Neural cell (in vitro differentiated cells): Measurements from ENCODE around the gene SCAI. TPM values are rescaled to one million over a fixed set of nuclear protein-coding genes. Genes with fewer than 3 reads are reported as not detected.

ENCODE experiments used
- H2AFZ ChIP-seq: fragments of 200-600, 300-800 bp; sonication (generic), shearing (Covaris generic); 2 replicates; pipeline ENCODE4 v1.6.0; 2014; ENCODE audit warnings: low read depth, mild to moderate bottlenecking, antibody characterized with exemption, low read length, moderate library complexity
- H3F3A ChIP-seq: fragments of 200-600 bp; shearing (Covaris generic); 2 replicates; pipeline ENCODE4 v1.6.1; 2016; ENCODE audit warnings: mild to moderate bottlenecking, moderate library complexity, mixed read lengths, antibody characterized with exemption, low read length; ENCODE audit not compliant: insufficient read depth, poor library complexity, severe bottlenecking
- H3K27ac ChIP-seq: fragments of 200-600, 300-800 bp; sonication (generic), shearing (Covaris generic); 2 replicates; pipeline ENCODE4 v1.5.1; 2014; ENCODE audit warnings: mild to moderate bottlenecking, low read length, moderate library complexity
- H3K27me3 ChIP-seq: fragments of 300-800, 200-600 bp; sonication (generic), shearing (Covaris generic); 2 replicates; pipeline ENCODE4 v1.6.0; 2014; ENCODE audit warnings: mild to moderate bottlenecking, low read depth, low read length, moderate library complexity; ENCODE audit not compliant: insufficient read depth
- H3K36me3 ChIP-seq: fragments of 300-800, 200-600 bp; sonication (generic), shearing (Covaris generic); 2 replicates; pipeline ENCODE4 v1.5.1; 2014; ENCODE audit warnings: mild to moderate bottlenecking, antibody characterized with exemption, low read length, moderate library complexity; ENCODE audit not compliant: insufficient read depth
- H3K4me2 ChIP-seq: fragments of 300-800, 200-600 bp; sonication (generic), shearing (Covaris generic); 2 replicates; pipeline ENCODE4 v1.6.0; 2014; ENCODE audit warnings: mild to moderate bottlenecking, low read length
- H3K4me3 ChIP-seq: fragments of 300-800, 200-600 bp; sonication (generic), shearing (Covaris generic); 2 replicates; pipeline ENCODE4 v1.5.1; 2014; ENCODE audit warnings: mild to moderate bottlenecking, low read length, moderate library complexity
- H3K79me2 ChIP-seq: fragments of 200-600 bp; shearing (Covaris generic); replicated peaks from 2 replicates; pipeline ENCODE4 v1.6.0; 2014; ENCODE audit warnings: mild to moderate bottlenecking, low read length, moderate library complexity; ENCODE audit not compliant: insufficient read depth
- H3K9ac ChIP-seq: fragments of 300-800, 200-600 bp; sonication (generic), shearing (Covaris generic); 2 replicates; pipeline ENCODE4 v1.6.1; 2016; ENCODE audit warnings: mild to moderate bottlenecking, low read length, mixed read lengths
- H3K9me2 ChIP-seq: fragments of 200-600 bp; shearing (Covaris generic); 2 replicates; pipeline ENCODE4 v1.6.1; 2016; ENCODE audit warnings: mild to moderate bottlenecking, low read length, mixed read lengths; ENCODE audit not compliant: insufficient read depth
- H3K9me3 ChIP-seq: fragments of 200-600, 300-800 bp; sonication (generic), shearing (Covaris generic); 2 replicates; pipeline ENCODE4 v1.6.1; 2016; ENCODE audit warnings: mild to moderate bottlenecking, mixed run types, low read length, moderate library complexity, mixed read lengths
- H4K20me1 ChIP-seq: fragments of 200-600 bp; shearing (Covaris generic); 2 replicates; pipeline ENCODE4 v1.6.1; 2016; ENCODE audit warnings: mild to moderate bottlenecking, mixed run types; ENCODE audit not compliant: insufficient read depth
- CTCF ChIP-seq: fragments of 450-650 bp; IDR thresholded peaks from 2 replicates; pipeline ENCODE4 v1.5.1; 2014; ENCODE audit warnings: antibody characterized with exemption, mild to moderate bottlenecking, moderate library complexity; ENCODE audit not compliant: poor library complexity, severe bottlenecking
- EP300 ChIP-seq: fragments of 450-650 bp; conservative IDR thresholded peaks from 2 replicates; pipeline ENCODE4 v1.6.1; 2014; ENCODE audit warnings: antibody characterized with exemption, mild to moderate bottlenecking, moderate library complexity; ENCODE audit not compliant: poor library complexity, severe bottlenecking
- EZH2 ChIP-seq: fragments of 200-600, 300-800 bp; shearing (Covaris generic), sonication (generic); IDR thresholded peaks from 2 replicates; pipeline ENCODE4 v1.6.1; 2014; ENCODE audit warnings: antibody characterized with exemption, low read length, borderline replicate concordance, mild to moderate bottlenecking; ENCODE audit not compliant: insufficient read depth, poor library complexity, severe bottlenecking
- MXI1 ChIP-seq: fragments of 450-650 bp; conservative IDR thresholded peaks from 2 replicates; pipeline ENCODE4 v1.6.1; 2014; ENCODE audit warnings: antibody characterized with exemption, mild to moderate bottlenecking; ENCODE audit not compliant: poor library complexity, severe bottlenecking
- POLR2AphosphoS5 ChIP-seq: IDR thresholded peaks from 2 replicates; pipeline ENCODE4 v1.6.1; 2012
- RAD21 ChIP-seq: fragments of 450-650 bp; conservative IDR thresholded peaks from 2 replicates; pipeline ENCODE4 v1.6.1; 2014; ENCODE audit warnings: antibody characterized with exemption, mild to moderate bottlenecking, moderate library complexity
- REST ChIP-seq: IDR thresholded peaks from 2 replicates; pipeline ENCODE4 v1.6.1; 2012; ENCODE audit warnings: borderline replicate concordance
- SMC3 ChIP-seq: fragments of 450-650 bp; conservative IDR thresholded peaks from 2 replicates; pipeline ENCODE4 v1.6.1; 2014; ENCODE audit warnings: antibody characterized with exemption, mild to moderate bottlenecking, moderate library complexity; ENCODE audit not compliant: poor library complexity
- TAF1 ChIP-seq: IDR thresholded peaks from 2 replicates; pipeline ENCODE4 v1.6.1; 2012; ENCODE audit warnings: low read depth
- polyA plus RNA-seq: library from polyadenylated mRNA; depleted of rRNA; stranded (reverse); fragments of >200 nt; gene quantifications from 2 replicates; pipeline ENCODE4 v1.2.3, GENCODE V29; 2014

SCAI gene
- polyA plus RNA-seq, 1 donor from 2014 or later: 43.2 TPM

DNA sequence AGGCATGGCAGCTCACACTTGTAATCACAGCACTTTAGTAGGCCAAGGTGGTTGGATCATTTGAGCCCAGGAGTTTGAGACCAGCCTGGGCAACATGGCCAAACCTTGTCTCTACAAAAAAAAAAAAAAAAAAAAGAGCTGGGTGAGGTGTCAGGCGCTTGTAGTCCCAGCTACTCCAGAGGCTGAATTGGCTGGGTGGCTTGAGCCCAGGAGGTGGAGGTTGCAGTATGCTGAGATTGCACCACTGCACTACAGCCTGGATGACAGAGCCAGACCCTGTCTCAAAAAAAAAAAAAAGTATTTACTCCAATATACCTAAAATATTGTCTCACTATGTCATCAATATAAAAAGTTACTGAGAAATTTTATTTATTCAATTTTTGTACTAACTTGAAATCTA lies 2.8 kb downstream of the SCAI start:
- no peak overlapping the region for H3K4me2 ChIP-seq
- H2AFZ ChIP-seq: no peak overlapping the region
- H3F3A ChIP-seq: no peaks in the 10 kb centered on the region

DNA sequence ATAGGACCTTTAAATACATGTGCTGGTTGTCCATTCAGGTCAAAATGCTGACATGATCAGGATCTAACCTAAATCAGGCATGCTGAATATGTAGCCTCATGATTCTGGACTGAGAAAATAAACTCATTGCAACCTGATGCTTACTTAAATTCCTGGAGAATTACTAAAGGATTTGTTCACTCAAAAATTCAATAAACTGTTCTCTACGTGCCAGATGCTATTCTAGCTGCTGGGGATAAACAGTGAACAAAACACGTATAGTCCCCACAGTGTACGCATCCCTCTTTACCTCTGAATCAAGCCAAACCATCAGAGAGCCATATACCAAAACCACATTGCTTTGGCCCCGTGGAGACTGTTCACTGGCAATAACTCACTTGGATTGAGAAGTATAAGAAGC lies 6.1 kb downstream of the SCAI start:
- no peak overlapping the region for H3K27ac ChIP-seq
- no peaks in the 10 kb centered on the region for H3K9me2 ChIP-seq
- H3K9ac ChIP-seq: no peak overlapping the region
- no peak overlapping the region for H3K4me3 ChIP-seq
- peaks cover 5% of the 10 kb centered on the region for H3K36me3 ChIP-seq
- H3K4me2 ChIP-seq: no peak overlapping the region
- no peak overlapping the region for H2AFZ ChIP-seq
- no peaks in the 10 kb centered on the region for H3K27me3 ChIP-seq
- H3K79me2 ChIP-seq: peaks cover 23% of the 10 kb centered on the region
- H3K9me3 ChIP-seq: no peaks in the 10 kb centered on the region
- H4K20me1 ChIP-seq: no peaks in the 10 kb centered on the region
- no peaks in the 10 kb centered on the region for H3F3A ChIP-seq
- no peak for TF ChIP-seq REST
- no peak for TF ChIP-seq CTCF
- TF ChIP-seq MXI1: no peak
- TF ChIP-seq RAD21: no peak
- no peak for TF ChIP-seq POLR2AphosphoS5
- no peak for TF ChIP-seq TAF1
- no peak for TF ChIP-seq EP300

More for the DNA sequence above, 2.8 kb downstream of the SCAI start:
- Histone ChIP-seq H3K27ac (no peak overlapping the region), H3K36me3 (peaks cover 5% of the 10 kb centered on the region), H3K4me3 (no peak overlapping the region), H3K9me2 (no peaks in the 10 kb centered on the region), H3K9ac (no peak overlapping the region), H3K9me3 (no peaks in the 10 kb centered on the region), H3K79me2 (peaks cover 24% of the 10 kb centered on the region), H4K20me1 (no peaks in the 10 kb centered on the region), H3K27me3 (no peaks in the 10 kb centered on the region)
- no peak for TF ChIP-seq EZH2
- TF ChIP-seq TAF1: no peak
- TF ChIP-seq POLR2AphosphoS5: no peak
- TF ChIP-seq CTCF: no peak
- TF ChIP-seq SMC3: no peak
- no peak for TF ChIP-seq REST
- no peak for TF ChIP-seq MXI1
- no peak for TF ChIP-seq EP300
- TF ChIP-seq RAD21: no peak
